B cell (primary cell): ENCODE results near the gene STX1A. TPM values are rescaled to one million over a fixed set of nuclear protein-coding genes. Genes with fewer than 3 reads are reported as not detected.
A peak's percentile ranks its signal among the peaks of the same experiment; 100 is the strongest.

Source experiments
- ATAC-seq: fragments of 200-7000 bp; cut with Tn5 transposase; one replicate; pipeline ENCODE4 v1.10.0; 2021; ENCODE audit warnings: low read depth, mild to moderate bottlenecking, moderate number of reproducible peaks, moderate library complexity
- CTCF ChIA-PET: fragments of 350-600 bp; sonication (Branson Sonifier 250); formaldehyde crosslinking; loops from one replicate; lab custom pipeline; 2021; ENCODE audit warnings: antibody characterized with exemption, inconsistent platforms; lab: Charles Lee
- POLR2A ChIA-PET: fragments of 350-600 bp; sonication (Branson Sonifier 250); formaldehyde crosslinking; loops from one replicate; lab custom pipeline; 2021; ENCODE audit warnings: antibody characterized with exemption; lab: Charles Lee
- DNase-seq: peaks from one replicate; pipeline ENCODE4 v3.0.0; 2013
- H2AFZ ChIP-seq: 2 replicates; pipeline ENCODE4 v1.6.1; 2012; ENCODE audit warnings: mild to moderate bottlenecking, low read depth, low read length; ENCODE audit not compliant: insufficient read depth, poor library complexity, severe bottlenecking
- H3K27ac ChIP-seq, 2 donors: 1 replicate in 1 of 2; 2 replicates in 1 of 2; pipeline ENCODE4 v1.5.1; 2012 to 2013; ENCODE audit warnings: low read length in 2 of 2, mild to moderate bottlenecking in 2 of 2, moderate library complexity in 1 of 2
- H3K27me3 ChIP-seq, 4 experiments: fragments of 200-600 bp in 1 of 4; sonication (generic) in 1 of 4; replicated peaks in 1 of 4; 1 replicate in 2 of 4; 2 replicates in 2 of 4; pipeline versions ENCODE4 v1.6.1 to v1.7.0; 2013 to 2016; ENCODE audit warnings: low read length in 3 of 4, mild to moderate bottlenecking in 2 of 4, mixed read lengths in 1 of 4, moderate library complexity in 1 of 4; ENCODE audit not compliant: insufficient read depth in 4 of 4, control insufficient read depth in 3 of 4; ENCODE audit errors: control extremely low read depth in 1 of 4
- H3K36me3 ChIP-seq, 2 experiments: replicated peaks in 1 of 2; 1 replicate in 1 of 2; 2 replicates in 1 of 2; pipeline versions ENCODE4 v1.6.1 to v1.7.1; 2013; ENCODE audit warnings: low read length in 1 of 2; ENCODE audit not compliant: insufficient read depth in 2 of 2, control insufficient read depth in 1 of 2; ENCODE audit errors: control extremely low read depth in 1 of 2, extremely low read depth in 1 of 2
- H3K4me1 ChIP-seq, 2 donors: fragments of 200-600 bp in 1 of 2; sonication (generic) in 1 of 2; 1 replicate in 1 of 2; 2 replicates in 1 of 2; pipeline versions ENCODE4 v1.5.1 to v1.6.1; 2013 to 2017; ENCODE audit warnings: low read length in 2 of 2; ENCODE audit not compliant: control insufficient read depth in 2 of 2, insufficient read depth in 2 of 2
- H3K4me2 ChIP-seq: replicated peaks from 2 replicates; pipeline ENCODE3; 2012; ENCODE audit warnings: mild to moderate bottlenecking, low read depth, low read length; ENCODE audit not compliant: poor library complexity, severe bottlenecking
- H3K4me3 ChIP-seq, 5 experiments: fragments of 200-600 bp in 1 of 5; sonication (generic) in 1 of 5; 1 replicate in 3 of 5; 2 replicates in 2 of 5; pipeline versions ENCODE4 v1.5.1 to v1.7.0; 2011 to 2016; ENCODE audit warnings: low read length in 4 of 5, mild to moderate bottlenecking in 4 of 5, low read depth in 2 of 5, control low read depth in 1 of 5, moderate library complexity in 1 of 5; ENCODE audit not compliant: insufficient read depth in 1 of 5; ENCODE audit errors: control extremely low read depth in 1 of 5, extremely low read depth in 1 of 5
- H3K79me2 ChIP-seq: fragments of 200-600 bp; sonication (generic); one replicate; pipeline ENCODE4 v1.6.0; 2016; ENCODE audit warnings: low read length; ENCODE audit not compliant: control insufficient read depth, insufficient read depth
- H3K9ac ChIP-seq: fragments of 200-600 bp; sonication (generic); 2 replicates; pipeline ENCODE4 v1.6.1; 2017; ENCODE audit warnings: mild to moderate bottlenecking, low read length, moderate library complexity
- H3K9me3 ChIP-seq, 3 donors: one replicate each; pipeline versions ENCODE4 v1.6.1 to v1.7.1; 2013; ENCODE audit warnings: low read length in 2 of 3; ENCODE audit not compliant: control insufficient read depth in 2 of 3, insufficient read depth in 1 of 3; ENCODE audit errors: control extremely low read depth in 1 of 3
- H4K20me1 ChIP-seq: 2 replicates; pipeline ENCODE4 v1.6.0; 2012; ENCODE audit warnings: mild to moderate bottlenecking, low read length; ENCODE audit not compliant: insufficient read depth, control insufficient read depth, poor library complexity, severe bottlenecking
- H3K27ac Mint-ChIP-seq: one replicate; pipeline ENCODE4 v1.8.0; 2021; ENCODE audit warnings: mixed read lengths
- H3K27me3 Mint-ChIP-seq: one replicate; pipeline ENCODE4 v1.8.0; 2021; ENCODE audit warnings: mixed read lengths
- H3K4me1 Mint-ChIP-seq: one replicate; pipeline ENCODE4 v1.8.0; 2021; ENCODE audit warnings: mixed read lengths
- H3K4me3 Mint-ChIP-seq: one replicate; pipeline ENCODE4 v1.8.0; 2021; ENCODE audit warnings: mixed read lengths
- H3K9me3 Mint-ChIP-seq: one replicate; pipeline ENCODE4 v1.8.0; 2022; ENCODE audit warnings: mixed read lengths; ENCODE audit not compliant: insufficient read depth
- EZH2 ChIP-seq: IDR thresholded peaks from 2 replicates; pipeline ENCODE4 v1.6.1; 2012; ENCODE audit warnings: borderline replicate concordance, low read depth, mild to moderate bottlenecking, moderate library complexity, low read length; ENCODE audit not compliant: insufficient read depth, poor library complexity, severe bottlenecking
- WGBS: methylation state at CpG from one replicate; pipeline ENCODE4 v1.1.5; 2013; ENCODE audit warnings: missing lambda C conversion rate; ENCODE audit not compliant: insufficient coverage; 5-methylcytosine and 5-hydroxymethylcytosine counted together
- intact Hi-C: fragments of 100-400 bp; cut with micrococcal nuclease; formaldehyde crosslinking; loops from one replicate; pipeline ENCODE4 v1.10.0; 2022
- polyA plus RNA-seq: library from polyadenylated mRNA; depleted of rRNA; stranded (reverse); fragments of >200 nt; gene quantifications from 2 replicates; pipeline ENCODE4 v1.2.3, GENCODE V29; 2012
- total RNA-seq, 2 donors: library from RNA; stranded (reverse); fragments of 120-200 nt in 1 of 2; gene quantifications; 1 replicate in 1 of 2; 2 replicates in 1 of 2; pipeline versions ENCODE4 v1.2.3 to v1.2.4, GENCODE V29; 2013 to 2022
- TF ChIP-seq, protein P1 (sequence below): fragments of 200-600 bp; IDR thresholded peaks from one replicate; pipeline ENCODE4 v1.8.0; 2022; ENCODE audit warnings: antibody characterized with exemption, mild to moderate bottlenecking

Gene STX1A
- total and polyA plus RNA-seq, 2 donors (not counting 1 experiment from before 2014, with no cell fraction given): 3.1 to 9.6 TPM

DNA sequence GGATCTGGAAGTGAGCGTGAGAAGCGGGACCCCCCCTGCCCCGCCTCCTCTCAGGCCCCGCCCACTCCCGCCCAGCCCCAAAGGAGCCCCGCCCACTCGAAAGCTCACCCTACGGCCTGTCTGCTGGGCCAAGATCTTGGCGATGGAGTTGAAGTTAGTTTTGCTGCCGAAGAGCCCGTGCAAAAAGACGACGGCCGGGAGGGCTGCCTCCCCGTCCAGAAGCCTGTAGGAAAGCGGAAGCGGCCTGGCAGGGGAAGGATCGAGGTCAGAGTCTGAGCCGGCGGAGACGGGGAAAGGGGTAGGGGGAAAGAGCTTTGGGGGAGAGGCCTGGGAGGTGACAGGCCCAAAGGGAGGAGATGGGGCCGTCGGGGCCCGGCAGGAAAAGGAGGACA is 18.7 kb upstream of the STX1A start:
- Histone ChIP-seq H3K9me3 (peaks cover 0 to 6% (median 0%) of the 10 kb centered on the region in 3 donors), H3K4me2 (peak overlapping the region; percentile 95), H3K9ac (peak overlapping the region; percentile 94), H3K4me1 (peaks cover 4 to 18% of the 10 kb centered on the region in 2 donors), H2AFZ (peak overlapping the region; percentile 92), H3K4me3 (peak overlapping the region; percentile 61 to 94 (median 91)), H3K79me2 (peaks cover 4% of the 10 kb centered on the region), H4K20me1 (peaks cover 8% of the 10 kb centered on the region), H3K27ac (peak overlapping the region; percentile 63 to 93), H3K27me3 (peaks cover 0 to 4% (median 0%) of the 10 kb centered on the region in 4 experiments), H3K36me3 (peaks cover 0 to 7% of the 10 kb centered on the region in 2 experiments)
- intact Hi-C loops: loop anchor here (1.0 to 10.0 kb wide), 9 partner anchors 19 to 434 kb away; partner anchors contain the start of genes BAZ1B, BCL7B, BUD23 and DNAJC30
- Mint-ChIP-seq H3K4me1 (peaks cover 11% of the 10 kb centered on the region), H3K9me3 (no peaks in the 10 kb centered on the region), H3K4me3 (peak overlapping the region; percentile 91), H3K27ac (peak overlapping the region; percentile 89), H3K27me3 (no peaks in the 10 kb centered on the region)
- peak; percentile 9 for ATAC-seq
- DNase-seq: peak; percentile 80
- TF ChIP-seq EZH2: no peak
- TF ChIP-seq, protein P1, sequence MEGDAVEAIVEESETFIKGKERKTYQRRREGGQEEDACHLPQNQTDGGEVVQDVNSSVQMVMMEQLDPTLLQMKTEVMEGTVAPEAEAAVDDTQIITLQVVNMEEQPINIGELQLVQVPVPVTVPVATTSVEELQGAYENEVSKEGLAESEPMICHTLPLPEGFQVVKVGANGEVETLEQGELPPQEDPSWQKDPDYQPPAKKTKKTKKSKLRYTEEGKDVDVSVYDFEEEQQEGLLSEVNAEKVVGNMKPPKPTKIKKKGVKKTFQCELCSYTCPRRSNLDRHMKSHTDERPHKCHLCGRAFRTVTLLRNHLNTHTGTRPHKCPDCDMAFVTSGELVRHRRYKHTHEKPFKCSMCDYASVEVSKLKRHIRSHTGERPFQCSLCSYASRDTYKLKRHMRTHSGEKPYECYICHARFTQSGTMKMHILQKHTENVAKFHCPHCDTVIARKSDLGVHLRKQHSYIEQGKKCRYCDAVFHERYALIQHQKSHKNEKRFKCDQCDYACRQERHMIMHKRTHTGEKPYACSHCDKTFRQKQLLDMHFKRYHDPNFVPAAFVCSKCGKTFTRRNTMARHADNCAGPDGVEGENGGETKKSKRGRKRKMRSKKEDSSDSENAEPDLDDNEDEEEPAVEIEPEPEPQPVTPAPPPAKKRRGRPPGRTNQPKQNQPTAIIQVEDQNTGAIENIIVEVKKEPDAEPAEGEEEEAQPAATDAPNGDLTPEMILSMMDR: no peak
- ChIA-PET CTCF (interaction anchor here (1.1 to 2.3 kb wide), 3 partner anchors 13 to 131 kb away, joined by 5 to 12 read pairs (median 6); partner anchors contain the start of gene STX1A), POLR2A (interaction anchor here (0.5 to 1.4 kb wide), 4 partner anchors 74 to 448 kb away, joined by 5 to 11 read pairs (median 8); partner anchors contain the start of gene BAZ1B)
- 1% methylated on average over 20 of the region's 24 CpGs for WGBS
